Liver (tissue), 3 donors: ENCODE measurements around the gene PPIC.

Experiments
- ATF3 ChIP-seq: IDR thresholded peaks from 2 replicates; pipeline ENCODE4 v1.6.1; 2016; ENCODE audit warnings: antibody characterized with exemption
- CTCF ChIP-seq: fragments of 150-350 bp; IDR thresholded peaks from 2 replicates; pipeline ENCODE4 v1.5.1; 2017; ENCODE audit warnings: improper control_type of control experiment, low read depth, low read length; ENCODE audit not compliant: missing input control
- EGR1 ChIP-seq, 2 donors: IDR thresholded peaks; 2 replicates each; pipeline ENCODE4 v1.6.1; 2016 to 2018; ENCODE audit warnings: antibody characterized with exemption in 2 of 2, low read depth in 2 of 2
- FOXA1 ChIP-seq: IDR thresholded peaks from 2 replicates; pipeline ENCODE4 v1.6.1; 2016; ENCODE audit warnings: antibody characterized with exemption
- GABPA ChIP-seq, 2 donors: IDR thresholded peaks in 1 of 2; conservative IDR thresholded peaks in 1 of 2; 2 replicates each; pipeline ENCODE4 v1.6.1; 2016; ENCODE audit warnings: antibody characterized with exemption in 2 of 2, mild to moderate bottlenecking in 1 of 2, moderate library complexity in 1 of 2
- MAX ChIP-seq: IDR thresholded peaks from 2 replicates; pipeline ENCODE4 v1.6.1; 2016; ENCODE audit warnings: antibody characterized with exemption
- RAD21 ChIP-seq, 2 donors: IDR thresholded peaks; 2 replicates each; pipeline ENCODE4 v1.6.1; 2016; ENCODE audit warnings: antibody characterized with exemption in 2 of 2, mild to moderate bottlenecking in 2 of 2
- RXRA ChIP-seq, 2 donors: IDR thresholded peaks; 2 replicates each; pipeline ENCODE4 v1.6.1; 2017 to 2018; ENCODE audit warnings: antibody characterized with exemption in 2 of 2, mild to moderate bottlenecking in 1 of 2
- TAF1 ChIP-seq: conservative IDR thresholded peaks from 2 replicates; pipeline ENCODE4 v1.6.1; 2016; ENCODE audit warnings: antibody characterized with exemption, mild to moderate bottlenecking
- YY1 ChIP-seq: IDR thresholded peaks from 2 replicates; pipeline ENCODE4 v1.6.1; 2016; ENCODE audit warnings: antibody characterized with exemption, mild to moderate bottlenecking
- ZBTB33 ChIP-seq: IDR thresholded peaks from 2 replicates; pipeline ENCODE4 v1.6.1; 2016; ENCODE audit warnings: antibody characterized with exemption
- donor health status: healthy.
- donor health status: healthy.

GRCh38 chr5:123035918-123036390, 571 bp downstream of the PPIC start:
- TF ChIP-seq CTCF: no peak
- TF ChIP-seq FOXA1: no peak
- no peak for TF ChIP-seq ATF3
- TF ChIP-seq TAF1: no peak
- TF ChIP-seq GABPA (IDR thresholded peaks at IDR 0.05 in 1 of 2, conservative IDR thresholded peaks at IDR 0.05 in 1 of 2): no peak
- TF ChIP-seq MAX: no peak
- TF ChIP-seq RAD21 (IDR thresholded peaks at IDR 0.05): no peak
- TF ChIP-seq EGR1 (IDR thresholded peaks at IDR 0.05; ENCODE audit: low read depth in 2 of 2): no peak
- no peak for TF ChIP-seq YY1
- no peak for TF ChIP-seq RXRA (IDR thresholded peaks at IDR 0.05)
- no peak for TF ChIP-seq ZBTB33
